Subcutaneous abdominal adipose tissue (tissue), 5 donors: ENCODE data around the gene CNTN4.

Experiments
- H3K27ac ChIP-seq: one replicate; pipeline ENCODE4 v1.7.0; 2013; ENCODE audit warnings: low read depth, mild to moderate bottlenecking, inconsistent platforms, low read length, moderate library complexity
- H3K27me3 ChIP-seq, 5 donors: one replicate each; pipeline ENCODE4 v1.7.0; 2013; ENCODE audit warnings: low read length in 5 of 5, inconsistent platforms in 1 of 5; ENCODE audit not compliant: control insufficient read depth in 5 of 5, insufficient read depth in 4 of 5
- H3K36me3 ChIP-seq, 5 donors: one replicate each; pipeline ENCODE4 v1.7.0; 2013; ENCODE audit warnings: low read length in 5 of 5; ENCODE audit not compliant: control insufficient read depth in 5 of 5, insufficient read depth in 5 of 5
- H3K4me1 ChIP-seq, 5 donors: one replicate each; pipeline ENCODE4 v1.7.0; 2013; ENCODE audit warnings: low read length in 5 of 5, mild to moderate bottlenecking in 3 of 5, moderate library complexity in 1 of 5; ENCODE audit not compliant: control insufficient read depth in 5 of 5, insufficient read depth in 5 of 5
- H3K4me3 ChIP-seq, 5 donors: one replicate each; pipeline ENCODE4 v1.7.0; 2013; ENCODE audit warnings: low read length in 5 of 5, low read depth in 1 of 5
- H3K9ac ChIP-seq, 5 donors: one replicate each; pipeline ENCODE4 v1.7.0; 2013; ENCODE audit warnings: low read length in 5 of 5, mild to moderate bottlenecking in 4 of 5, moderate library complexity in 3 of 5
- H3K9me3 ChIP-seq, 5 donors: one replicate each; pipeline ENCODE4 v1.7.0; 2013; ENCODE audit warnings: low read length in 5 of 5; ENCODE audit not compliant: control insufficient read depth in 5 of 5
- donor health status: healthy.
- donor health status: healthy.
- donor health status: healthy.
- donor health status: healthy.
- donor health status: healthy.

CNTN4 gene

GRCh38 chr3:2595486-2595885, 496.8 kb downstream of the CNTN4 start:
- no peaks in the 10 kb centered on the region for H3K27me3 ChIP-seq

DNA sequence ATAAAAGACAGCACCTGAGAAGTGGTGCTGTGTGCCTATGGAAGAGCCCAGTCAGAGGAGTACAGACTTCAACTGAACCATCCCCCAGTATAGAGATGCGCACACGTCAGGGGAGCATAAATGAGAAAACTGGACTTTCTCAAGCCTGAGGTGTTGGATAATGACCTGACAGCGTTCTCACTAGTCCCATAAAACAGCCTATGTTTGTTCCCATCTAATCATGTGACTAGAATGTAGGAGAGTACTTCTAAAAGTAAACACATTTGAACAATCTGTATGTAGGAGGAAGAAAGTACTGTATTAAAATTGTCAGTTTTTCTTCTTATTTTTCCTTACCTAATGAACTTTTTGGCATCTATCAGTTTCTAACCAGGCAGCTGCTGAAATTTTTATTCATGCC, 498.9 kb downstream of the CNTN4 start:
- H3K9ac ChIP-seq = no peak overlapping the region
- no peak overlapping the region for H3K27ac ChIP-seq
- H3K9me3 ChIP-seq = no peaks in the 10 kb centered on the region
- no peaks in the 10 kb centered on the region for H3K27me3 ChIP-seq
- H3K36me3 ChIP-seq = no peaks in the 10 kb centered on the region
- no peak overlapping the region for H3K4me3 ChIP-seq
- H3K4me1 ChIP-seq = peaks cover 0 to 5% (median 0%) of the 10 kb centered on the region in 5 donors

More at GRCh38 chr3:2595486-2595885, 496.8 kb downstream of the CNTN4 start:
- H3K36me3 ChIP-seq = no peaks in the 10 kb centered on the region
- H3K9ac ChIP-seq = no peak overlapping the region
- no peak overlapping the region for H3K4me3 ChIP-seq
- H3K27ac ChIP-seq = no peak overlapping the region
- H3K4me1 ChIP-seq = peaks cover 0 to 5% (median 0%) of the 10 kb centered on the region in 5 donors
- H3K9me3 ChIP-seq = no peaks in the 10 kb centered on the region

DNA sequence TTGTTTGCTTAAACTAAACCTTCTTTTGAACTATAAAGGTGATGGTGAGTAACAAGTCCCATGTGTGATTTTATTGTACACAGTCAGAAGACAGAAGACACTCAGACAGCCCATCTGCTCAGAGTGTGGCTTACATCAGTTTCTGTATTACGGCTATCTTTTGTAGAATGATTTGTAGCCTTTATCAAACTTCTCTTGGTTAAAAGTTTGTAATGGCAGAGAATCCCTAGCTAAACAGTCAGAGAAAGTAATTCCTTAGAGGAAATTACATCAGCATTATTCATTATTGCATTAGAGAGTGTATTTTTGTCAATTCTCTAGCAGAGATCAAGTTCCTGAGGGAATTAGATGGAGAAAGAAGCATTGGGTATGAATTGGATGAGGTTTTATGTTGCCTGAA, 500.8 kb downstream of the CNTN4 start:
- H3K27me3 ChIP-seq = no peaks in the 10 kb centered on the region
- no peaks in the 10 kb centered on the region for H3K36me3 ChIP-seq
- no peaks in the 10 kb centered on the region for H3K9me3 ChIP-seq
- peaks cover 0 to 5% (median 0%) of the 10 kb centered on the region in 5 donors for H3K4me1 ChIP-seq
- H3K9ac ChIP-seq = no peak overlapping the region
- no peak overlapping the region for H3K27ac ChIP-seq
- no peak overlapping the region for H3K4me3 ChIP-seq

- Histone ChIP-seq H3K9me3 (no peaks in the 10 kb centered on the region), H3K36me3 (no peaks in the 10 kb centered on the region), H3K9ac (no peak overlapping the region), H3K27ac (no peak overlapping the region), H3K4me1 (peaks cover 0 to 5% (median 0%) of the 10 kb centered on the region in 5 donors), H3K27me3 (no peaks in the 10 kb centered on the region), H3K4me3 (no peak overlapping the region)
Observed at GRCh38 chr3:2603692-2604289, 505.1 kb downstream of the CNTN4 start.

- Histone ChIP-seq H3K4me3 (no peak overlapping the region), H3K27ac (no peak overlapping the region), H3K9ac (no peak overlapping the region), H3K27me3 (no peaks in the 10 kb centered on the region), H3K9me3 (peaks cover 0 to 3% (median 0%) of the 10 kb centered on the region in 5 donors), H3K4me1 (no peaks in the 10 kb centered on the region), H3K36me3 (no peaks in the 10 kb centered on the region)
Observed at GRCh38 chr3:2614578-2614977, 515.9 kb downstream of the CNTN4 start.

- H3K9ac ChIP-seq = no peak overlapping the region
- H3K36me3 ChIP-seq = no peaks in the 10 kb centered on the region
- H3K9me3 ChIP-seq = peaks cover 0 to 3% (median 0%) of the 10 kb centered on the region in 5 donors
- H3K27me3 ChIP-seq = no peaks in the 10 kb centered on the region
- H3K4me1 ChIP-seq = no peaks in the 10 kb centered on the region
- no peak overlapping the region for H3K4me3 ChIP-seq
- no peak overlapping the region for H3K27ac ChIP-seq
Observed at GRCh38 chr3:2615080-2615479, 516.4 kb downstream of the CNTN4 start.

- Histone ChIP-seq H3K36me3 (no peaks in the 10 kb centered on the region), H3K4me1 (no peaks in the 10 kb centered on the region), H3K27ac (no peak overlapping the region), H3K9ac (no peak overlapping the region), H3K9me3 (no peaks in the 10 kb centered on the region), H3K4me3 (no peak overlapping the region), H3K27me3 (no peaks in the 10 kb centered on the region)
Observed at GRCh38 chr3:2623436-2623835, 524.8 kb downstream of the CNTN4 start.

- Histone ChIP-seq H3K9me3 (no peaks in the 10 kb centered on the region), H3K4me3 (no peak overlapping the region), H3K36me3 (no peaks in the 10 kb centered on the region)
Observed at GRCh38 chr3:2628117-2628516, 529.5 kb downstream of the CNTN4 start.

GRCh38 chr3:2635511-2635910, 536.8 kb downstream of the CNTN4 start:
- Histone ChIP-seq H3K4me1 (no peaks in the 10 kb centered on the region), H3K27ac (no peak overlapping the region), H3K4me3 (no peak overlapping the region), H3K9me3 (peaks cover 0 to 5% (median 0%) of the 10 kb centered on the region in 5 donors), H3K36me3 (no peaks in the 10 kb centered on the region), H3K27me3 (no peaks in the 10 kb centered on the region), H3K9ac (no peak overlapping the region)

More at GRCh38 chr3:2628117-2628516, 529.5 kb downstream of the CNTN4 start:
- H3K27ac ChIP-seq = no peak overlapping the region
- no peaks in the 10 kb centered on the region for H3K4me1 ChIP-seq
- H3K27me3 ChIP-seq = no peaks in the 10 kb centered on the region
- no peak overlapping the region for H3K9ac ChIP-seq

- Histone ChIP-seq H3K9me3 (no peaks in the 10 kb centered on the region), H3K36me3 (no peaks in the 10 kb centered on the region)
Observed at GRCh38 chr3:2643606-2644005, 544.9 kb downstream of the CNTN4 start.

More at GRCh38 chr3:2643606-2644005, 544.9 kb downstream of the CNTN4 start:
- Histone ChIP-seq H3K4me1 (no peaks in the 10 kb centered on the region), H3K9ac (no peak overlapping the region), H3K27ac (no peak overlapping the region), H3K27me3 (no peaks in the 10 kb centered on the region), H3K4me3 (no peak overlapping the region)
